Mesothelial cell of epicardium (in vitro differentiated cells): ENCODE measurements around the gene PGAM2. TPM values are rescaled to one million over a fixed set of nuclear protein-coding genes. Genes with fewer than 3 reads are reported as not detected.
"Not testable (repeated sequence)": the region's sequence is repeated elsewhere in the genome, so short reads cannot be mapped to it uniquely, and the experiment has no call there.

Experiments
- DNase-seq, 2 experiments: peaks; one replicate each; pipeline ENCODE4 v3.0.0; 2021; ENCODE audit warnings: low spot score in 2 of 2; ENCODE audit not compliant: unreplicated experiment in 2 of 2
- H3K27ac Mint-ChIP-seq: 2 replicates; pipeline ENCODE4 v1.8.0; 2021; ENCODE audit warnings: mixed read lengths
- H3K27me3 Mint-ChIP-seq: 2 replicates; pipeline ENCODE4 v1.8.0; 2021; ENCODE audit warnings: low read depth, mixed read lengths
- H3K36me3 Mint-ChIP-seq: 2 replicates; pipeline ENCODE4 v1.8.0; 2021; ENCODE audit warnings: mixed read lengths
- H3K4me1 Mint-ChIP-seq: 2 replicates; pipeline ENCODE4 v1.8.0; 2021; ENCODE audit warnings: mixed read lengths
- H3K4me3 Mint-ChIP-seq: 2 replicates; pipeline ENCODE4 v1.8.0; 2021; ENCODE audit warnings: mild to moderate bottlenecking, moderate library complexity, mixed read lengths
- H3K9me3 Mint-ChIP-seq: 2 replicates; pipeline ENCODE4 v1.8.0; 2021; ENCODE audit warnings: mixed read lengths
- total RNA-seq: library from RNA; stranded (reverse); gene quantifications from 3 replicates; pipeline ENCODE4 v1.2.1, GENCODE V29; 2021

Gene PGAM2
- total RNA-seq, 1 donor from 2014 or later, result 1.2 TPM

DNA sequence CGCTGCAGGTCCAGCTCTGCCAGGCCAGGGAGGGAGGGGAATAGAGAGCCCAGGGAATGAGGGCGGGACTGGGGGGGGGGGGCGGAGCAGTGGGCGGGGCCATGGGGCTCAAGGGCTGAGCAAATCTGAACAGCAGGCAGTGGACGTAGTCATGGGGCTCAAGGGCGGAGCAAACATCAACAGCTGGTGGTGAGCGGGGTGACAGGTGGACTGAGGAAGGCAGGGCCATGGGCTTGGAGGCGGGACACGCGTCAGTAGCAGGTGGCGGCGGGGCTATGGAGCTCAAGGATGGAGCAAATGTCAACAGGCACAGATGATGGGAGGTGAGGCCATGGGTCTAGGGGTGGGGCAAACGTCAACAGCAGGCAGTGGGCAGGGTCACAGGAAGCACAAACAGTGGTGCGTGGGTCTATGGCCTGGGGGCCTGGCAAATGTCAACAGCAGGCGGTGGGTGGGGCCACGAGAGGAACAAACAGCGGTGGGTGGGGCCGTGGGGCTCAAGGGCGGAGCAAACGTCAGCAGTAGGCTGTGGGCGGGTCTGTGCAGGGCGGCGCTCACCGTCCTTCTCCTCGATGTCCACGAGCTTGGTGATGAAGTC lies 26.3 kb downstream of the PGAM2 start:
- DNase-seq, result peak in 1 of 2 experiments; percentile 76
- not testable (repeated sequence) for H3K27me3 Mint-ChIP-seq, H3K9me3 Mint-ChIP-seq, H3K36me3 Mint-ChIP-seq, H3K4me1 Mint-ChIP-seq
- H3K4me3 Mint-ChIP-seq, result peak overlapping the region; percentile 69
- peak overlapping the region; percentile 62 for H3K27ac Mint-ChIP-seq

DNA sequence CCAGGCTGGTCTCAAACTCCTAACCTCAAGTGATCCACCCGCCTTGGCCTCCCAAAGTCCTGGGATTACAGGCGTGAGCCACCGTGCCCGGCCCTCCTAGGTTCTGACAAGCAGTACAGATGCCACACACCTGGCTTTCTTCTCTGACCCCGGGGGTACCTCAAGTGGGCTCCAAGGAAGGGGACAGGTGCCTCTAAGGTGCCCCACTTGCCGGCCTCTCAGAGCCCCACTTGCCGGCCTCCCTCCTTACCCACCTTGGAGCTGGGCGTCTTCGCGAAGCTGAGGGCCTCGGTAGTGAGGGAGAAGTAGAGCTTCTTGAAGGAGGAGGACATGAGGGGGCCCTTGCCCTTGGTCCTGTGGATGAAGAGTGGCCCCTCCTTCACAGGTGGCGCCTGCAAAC lies 26.8 kb downstream of the PGAM2 start:
- DNase-seq, H3K4me1 Mint-ChIP-seq, H3K27ac Mint-ChIP-seq, H3K4me3 Mint-ChIP-seq, H3K27me3 Mint-ChIP-seq, H3K9me3 Mint-ChIP-seq, H3K36me3 Mint-ChIP-seq: not testable (repeated sequence)

DNA sequence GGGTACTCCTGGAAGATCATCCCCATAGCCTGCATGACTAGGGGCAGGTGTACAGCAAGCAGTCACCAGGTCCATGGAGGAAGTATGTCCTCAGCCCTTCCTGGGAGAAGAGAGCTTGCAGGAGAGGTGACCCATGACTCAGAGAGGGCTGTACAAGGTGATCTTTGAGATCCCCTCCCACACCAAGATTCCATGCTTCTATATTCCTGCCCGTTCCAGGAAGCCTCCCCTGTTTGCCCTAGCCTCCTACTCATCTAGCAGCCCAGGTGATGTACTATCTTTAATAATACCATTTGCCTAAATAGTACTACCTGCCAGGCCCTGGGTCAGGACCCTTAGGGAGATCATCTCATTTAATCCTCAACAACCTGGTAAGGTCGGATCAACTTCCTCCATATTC lies 27.4 kb downstream of the PGAM2 start:
- H3K27me3 Mint-ChIP-seq, H3K9me3 Mint-ChIP-seq, H3K4me1 Mint-ChIP-seq, H3K4me3 Mint-ChIP-seq, H3K36me3 Mint-ChIP-seq, H3K27ac Mint-ChIP-seq, DNase-seq: not testable (repeated sequence)

DNA sequence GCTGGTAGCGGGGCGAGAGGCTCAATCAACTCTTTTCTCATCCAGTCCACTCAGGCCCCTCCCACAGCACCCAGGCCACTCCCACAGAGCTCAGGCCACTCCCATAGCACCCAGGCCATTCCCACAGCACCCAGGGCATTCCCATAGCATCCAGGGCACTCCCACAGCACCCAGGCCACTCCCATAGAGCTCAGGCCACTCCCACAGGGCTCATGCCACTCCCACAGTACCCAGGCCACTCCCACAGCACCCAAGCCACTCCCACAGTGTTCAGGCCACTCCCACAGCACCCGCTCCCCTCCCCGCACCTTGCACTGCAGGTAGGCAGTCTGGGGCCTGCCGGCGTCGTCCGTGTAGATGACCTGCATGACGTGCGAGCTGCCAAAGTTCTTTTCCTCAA lies 29.0 kb downstream of the PGAM2 start:
- not testable (repeated sequence) for H3K27ac Mint-ChIP-seq, H3K27me3 Mint-ChIP-seq, H3K9me3 Mint-ChIP-seq, H3K36me3 Mint-ChIP-seq, H3K4me3 Mint-ChIP-seq, H3K4me1 Mint-ChIP-seq, DNase-seq

DNA sequence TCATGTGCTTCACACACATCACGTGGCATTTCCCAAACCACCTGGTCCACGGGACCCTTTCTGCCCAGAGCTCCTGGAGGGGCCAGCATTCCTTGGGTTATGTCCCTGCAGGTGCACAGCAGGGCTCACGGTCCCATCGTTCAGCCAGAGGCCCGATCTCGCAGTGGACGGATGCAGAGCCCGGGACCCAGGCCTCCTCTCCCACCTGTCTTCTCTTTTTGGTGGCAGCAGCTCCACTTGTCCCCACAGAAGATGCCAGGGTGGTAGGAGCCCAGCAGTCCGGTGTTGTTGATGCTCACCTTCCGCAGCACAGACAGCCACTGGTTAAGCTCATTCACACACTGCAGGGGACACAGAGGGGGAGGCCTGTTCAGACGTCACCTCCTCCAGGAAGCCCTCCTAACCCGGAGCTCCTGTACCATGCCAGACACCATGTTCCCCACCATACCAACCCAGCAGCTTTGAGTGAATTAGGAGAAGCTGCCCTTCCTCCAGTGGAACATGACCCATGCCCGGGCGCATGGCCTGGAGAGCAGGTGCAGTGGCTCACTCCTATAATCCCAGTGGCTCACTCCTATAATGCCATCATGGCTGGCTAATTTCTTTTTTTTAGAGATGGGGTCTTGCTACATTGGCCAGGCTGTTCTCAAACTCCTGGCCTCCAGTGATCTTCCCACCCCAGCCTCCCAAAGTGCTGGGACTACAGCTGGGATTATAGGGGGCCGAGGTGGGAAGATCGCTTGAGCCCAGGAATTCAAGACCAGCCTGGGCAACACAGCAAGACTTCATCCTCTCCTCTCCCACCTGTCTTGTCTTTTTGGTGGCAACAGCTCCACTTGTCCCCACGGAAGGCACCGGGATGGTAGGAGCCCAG lies 31.2 kb downstream of the PGAM2 start:
- H3K36me3 Mint-ChIP-seq, H3K9me3 Mint-ChIP-seq, H3K4me3 Mint-ChIP-seq, H3K4me1 Mint-ChIP-seq, DNase-seq, H3K27ac Mint-ChIP-seq, H3K27me3 Mint-ChIP-seq: not testable (repeated sequence)

DNA sequence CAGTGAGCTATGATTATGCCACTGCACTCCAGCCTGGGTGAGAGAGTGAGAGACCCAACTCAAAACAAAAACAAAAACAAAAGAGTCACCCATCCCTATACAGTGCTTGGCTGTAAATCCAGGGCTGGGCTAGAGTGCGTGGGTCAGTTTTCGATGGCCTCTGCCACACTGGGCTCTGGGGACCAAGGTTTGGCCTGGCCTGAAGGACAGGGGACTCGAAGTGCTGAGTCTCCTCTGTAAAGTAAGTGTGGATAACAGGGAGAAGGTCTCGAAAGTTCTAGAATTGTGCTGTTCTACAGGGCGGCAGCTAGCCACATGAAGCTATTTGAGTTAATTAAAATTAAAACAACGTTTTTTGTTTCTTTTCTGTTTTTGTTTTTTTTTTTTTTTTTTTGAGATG lies 33.3 kb downstream of the PGAM2 start:
- H3K4me3 Mint-ChIP-seq, H3K9me3 Mint-ChIP-seq, H3K36me3 Mint-ChIP-seq, DNase-seq, H3K27ac Mint-ChIP-seq, H3K4me1 Mint-ChIP-seq, H3K27me3 Mint-ChIP-seq: not testable (repeated sequence)

DNA sequence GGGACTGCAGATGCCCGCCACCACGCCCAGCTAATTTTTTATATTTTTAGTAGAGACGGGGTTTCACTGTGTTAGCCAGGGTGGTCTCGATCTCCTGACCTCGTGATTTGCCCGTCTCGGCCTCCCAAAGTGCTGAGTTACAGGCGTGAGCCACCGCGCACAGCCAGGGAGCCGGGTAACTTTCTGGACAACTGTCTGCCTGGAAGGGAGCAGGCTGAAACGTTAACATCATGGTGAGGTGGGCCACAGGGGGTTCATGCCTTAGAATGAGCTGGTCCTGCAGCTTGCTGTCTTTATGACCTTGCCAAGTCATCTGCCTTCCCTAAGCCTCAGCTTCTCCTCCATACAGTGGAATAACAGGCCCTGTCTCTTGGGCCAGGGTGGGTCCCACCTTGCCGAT lies 34.0 kb downstream of the PGAM2 start:
- not testable (repeated sequence) for H3K9me3 Mint-ChIP-seq, H3K27ac Mint-ChIP-seq, H3K36me3 Mint-ChIP-seq, H3K27me3 Mint-ChIP-seq, DNase-seq, H3K4me1 Mint-ChIP-seq, H3K4me3 Mint-ChIP-seq

DNA sequence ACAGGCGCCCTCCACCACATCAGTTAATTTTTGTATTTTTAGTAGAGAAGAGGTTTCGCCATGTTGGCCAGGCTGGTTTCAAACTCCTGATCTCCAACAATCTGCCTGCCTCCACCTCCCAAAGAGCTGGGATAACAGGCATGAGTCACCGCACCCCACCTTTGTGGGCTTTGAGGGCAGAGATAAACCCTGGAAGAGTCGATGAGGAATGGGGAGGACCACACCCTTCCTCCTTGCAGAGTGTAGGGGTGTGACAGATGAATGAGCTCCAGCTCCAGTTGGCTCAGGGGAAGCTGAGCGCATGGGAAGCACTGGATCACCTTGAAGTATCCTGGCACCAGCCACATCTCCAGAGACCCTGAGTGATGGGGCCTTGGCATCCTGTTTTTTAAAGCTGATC lies 35.3 kb downstream of the PGAM2 start:
- H3K4me3 Mint-ChIP-seq, H3K4me1 Mint-ChIP-seq, DNase-seq, H3K27me3 Mint-ChIP-seq, H3K9me3 Mint-ChIP-seq, H3K27ac Mint-ChIP-seq, H3K36me3 Mint-ChIP-seq: not testable (repeated sequence)

DNA sequence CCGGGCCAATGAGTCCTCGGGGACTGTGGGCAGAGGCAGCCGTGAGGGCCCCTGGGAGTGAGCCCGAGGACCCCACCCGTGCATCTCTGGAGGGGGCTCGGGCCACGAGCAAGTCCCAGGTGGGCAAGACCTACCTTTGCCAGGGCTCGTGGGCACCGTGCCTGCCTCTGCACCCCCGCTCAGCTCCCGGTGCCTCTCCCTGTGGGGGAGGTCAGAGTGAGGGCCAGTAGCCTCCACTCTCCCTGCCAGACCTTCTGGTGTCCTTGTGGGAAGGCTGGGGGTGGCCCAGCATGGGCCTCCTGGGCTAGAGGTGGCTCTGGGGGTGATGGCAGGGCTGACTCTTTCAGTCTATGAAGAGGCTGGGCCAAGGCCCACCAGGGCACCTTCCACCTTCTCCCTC lies 35.9 kb downstream of the PGAM2 start:
- H3K4me1 Mint-ChIP-seq, DNase-seq, H3K27ac Mint-ChIP-seq, H3K9me3 Mint-ChIP-seq, H3K4me3 Mint-ChIP-seq, H3K27me3 Mint-ChIP-seq, H3K36me3 Mint-ChIP-seq: not testable (repeated sequence)

DNA sequence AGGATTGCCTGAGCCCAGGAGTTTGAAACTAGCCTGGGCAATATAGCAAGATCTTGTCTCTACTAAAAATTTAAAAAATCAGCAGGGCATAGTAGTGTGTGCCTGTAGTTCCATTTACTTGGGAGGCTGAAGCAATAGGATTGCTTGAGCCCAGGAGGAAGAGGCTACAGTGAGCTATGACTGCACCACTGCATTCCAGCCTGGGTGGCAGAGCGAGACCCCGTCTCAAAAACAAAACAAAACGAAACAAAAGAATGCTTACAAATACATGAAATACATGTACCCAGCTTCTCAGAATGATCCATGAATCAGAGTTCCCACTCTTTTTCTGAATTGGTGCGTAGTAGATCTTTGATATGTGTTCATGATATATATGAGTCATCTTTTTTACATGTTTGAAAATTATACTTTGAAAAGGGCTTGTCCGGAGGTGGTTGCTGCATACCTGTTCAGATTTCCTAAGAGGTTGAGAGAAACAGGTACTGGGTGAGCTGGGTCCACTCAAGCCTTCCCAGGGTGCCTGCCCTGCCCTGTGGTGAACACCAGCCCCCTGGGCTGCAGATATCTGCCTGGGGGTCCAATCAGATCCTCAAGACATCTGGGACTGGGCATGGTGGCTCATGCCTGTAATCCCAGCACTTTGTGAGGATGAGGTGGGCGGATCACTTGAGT lies 42.4 kb downstream of the PGAM2 start:
- H3K27ac Mint-ChIP-seq, H3K36me3 Mint-ChIP-seq, DNase-seq, H3K9me3 Mint-ChIP-seq, H3K4me3 Mint-ChIP-seq, H3K27me3 Mint-ChIP-seq, H3K4me1 Mint-ChIP-seq: not testable (repeated sequence)

DNA sequence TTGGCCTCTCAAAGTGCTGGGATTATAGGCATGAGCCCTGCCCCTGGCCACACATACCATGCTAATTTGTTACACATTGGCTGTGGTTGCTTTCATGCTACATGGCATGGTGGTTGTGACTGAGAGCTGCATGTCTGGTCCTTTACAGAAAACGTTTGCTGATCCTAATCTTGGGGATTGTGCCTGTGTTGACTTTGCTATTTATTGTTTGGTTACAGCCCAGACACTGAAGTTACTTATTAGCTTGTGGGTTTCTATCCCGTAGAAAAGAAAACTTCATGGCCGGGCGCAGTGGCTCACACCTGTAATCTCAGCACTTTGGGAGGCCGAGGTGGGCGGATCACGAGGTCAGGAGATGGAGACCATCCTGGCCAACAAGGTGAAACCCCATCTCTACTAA lies 43.3 kb downstream of the PGAM2 start:
- H3K9me3 Mint-ChIP-seq, DNase-seq, H3K36me3 Mint-ChIP-seq, H3K27ac Mint-ChIP-seq, H3K27me3 Mint-ChIP-seq, H3K4me1 Mint-ChIP-seq, H3K4me3 Mint-ChIP-seq: not testable (repeated sequence)

DNA sequence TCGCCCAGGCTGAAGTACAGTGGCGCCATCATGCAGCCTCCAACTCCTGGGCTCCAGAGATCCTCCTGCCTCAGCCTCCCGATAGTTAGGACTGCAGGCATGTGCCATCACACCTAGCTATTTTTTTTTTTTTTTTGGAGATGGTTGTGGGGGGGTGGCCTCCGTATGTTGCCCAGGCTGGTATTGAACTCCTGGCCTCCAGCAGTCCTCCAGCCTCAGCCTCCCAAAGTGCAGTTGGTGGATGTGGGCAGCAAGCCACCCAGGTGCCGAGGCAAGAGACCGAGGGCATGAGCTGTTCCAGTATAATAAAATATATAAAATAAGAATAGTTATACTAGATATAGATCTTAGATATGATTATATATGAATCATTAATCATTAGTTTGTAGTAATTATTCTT lies 45.5 kb downstream of the PGAM2 start:
- not testable (repeated sequence) for H3K4me3 Mint-ChIP-seq, H3K4me1 Mint-ChIP-seq, H3K9me3 Mint-ChIP-seq, H3K27ac Mint-ChIP-seq, H3K36me3 Mint-ChIP-seq, DNase-seq, H3K27me3 Mint-ChIP-seq
